Transverse colon (tissue), 4 donors: Measurements from ENCODE around the gene ANO1.

Experiments used
- POLR2A ChIP-seq: fragments of 450-650 bp; IDR thresholded peaks from one replicate; pipeline ENCODE4 v1.6.1; 2016; ENCODE audit warnings: antibody characterized with exemption, mild to moderate bottlenecking, moderate library complexity
- POLR2AphosphoS5 ChIP-seq, 3 donors: sonication (generic); formaldehyde crosslinking; IDR thresholded peaks; one replicate each; pipeline ENCODE4 v1.6.1; 2016; ENCODE audit warnings: antibody characterized with exemption in 3 of 3
- TF ChIP-seq, protein P1 (sequence below), 5 experiments: fragments of 200-600 bp in 3 of 5; fragments of 450-650 bp in 2 of 5; sonication (generic) in 3 of 5; IDR thresholded peaks; 1 replicate in 2 of 5; 2 replicates in 3 of 5; pipeline ENCODE4 v1.5.1; 2016 to 2017; ENCODE audit warnings: antibody characterized with exemption in 5 of 5, inconsistent platforms in 3 of 5, mild to moderate bottlenecking in 2 of 5, moderate library complexity in 1 of 5

DNA sequence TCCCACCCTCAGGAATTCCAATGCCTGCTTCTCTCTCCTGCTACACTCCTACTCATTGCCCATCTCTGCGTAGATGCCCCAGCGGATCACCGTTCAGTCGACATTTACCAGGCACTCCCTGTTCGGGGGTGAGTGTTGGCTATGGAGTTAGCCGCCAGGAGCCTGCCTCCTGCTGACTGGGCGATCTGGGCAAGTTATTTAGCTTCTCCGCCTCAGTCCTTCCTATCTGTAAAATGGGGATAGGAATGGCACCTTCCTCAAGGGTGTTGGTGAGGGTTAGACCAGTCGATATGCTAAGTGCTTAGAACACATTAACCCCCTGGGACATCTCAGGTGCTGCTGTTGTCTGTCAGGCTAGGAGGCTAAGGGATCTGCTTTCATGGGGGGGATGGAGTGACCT is 155.8 kb downstream of the ANO1 start:
- TF ChIP-seq POLR2A (no peak), POLR2AphosphoS5 (IDR thresholded peaks at IDR 0.05) (no peak)
- TF ChIP-seq, protein P1, sequence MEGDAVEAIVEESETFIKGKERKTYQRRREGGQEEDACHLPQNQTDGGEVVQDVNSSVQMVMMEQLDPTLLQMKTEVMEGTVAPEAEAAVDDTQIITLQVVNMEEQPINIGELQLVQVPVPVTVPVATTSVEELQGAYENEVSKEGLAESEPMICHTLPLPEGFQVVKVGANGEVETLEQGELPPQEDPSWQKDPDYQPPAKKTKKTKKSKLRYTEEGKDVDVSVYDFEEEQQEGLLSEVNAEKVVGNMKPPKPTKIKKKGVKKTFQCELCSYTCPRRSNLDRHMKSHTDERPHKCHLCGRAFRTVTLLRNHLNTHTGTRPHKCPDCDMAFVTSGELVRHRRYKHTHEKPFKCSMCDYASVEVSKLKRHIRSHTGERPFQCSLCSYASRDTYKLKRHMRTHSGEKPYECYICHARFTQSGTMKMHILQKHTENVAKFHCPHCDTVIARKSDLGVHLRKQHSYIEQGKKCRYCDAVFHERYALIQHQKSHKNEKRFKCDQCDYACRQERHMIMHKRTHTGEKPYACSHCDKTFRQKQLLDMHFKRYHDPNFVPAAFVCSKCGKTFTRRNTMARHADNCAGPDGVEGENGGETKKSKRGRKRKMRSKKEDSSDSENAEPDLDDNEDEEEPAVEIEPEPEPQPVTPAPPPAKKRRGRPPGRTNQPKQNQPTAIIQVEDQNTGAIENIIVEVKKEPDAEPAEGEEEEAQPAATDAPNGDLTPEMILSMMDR (IDR thresholded peaks at IDR 0.05) = no peak
